ENCODE results near the gene AAK1.

AAK1 gene

GRCh38 chr2:69580486-69580885, 63.1 kb downstream of the AAK1 start:
- TF ChIP-seq MAX (IDR thresholded peaks at IDR 0.05) (no peak), YY1 (IDR thresholded peaks at IDR 0.05; ENCODE audit: low read depth) (no peak), TAF1 (IDR thresholded peaks at IDR 0.05; ENCODE audit: low read depth) (no peak), CEBPB (IDR thresholded peaks at IDR 0.05) (no peak), ZBTB7A (IDR thresholded peaks at IDR 0.05; ENCODE audit: low read depth) (no peak), RAD21 (IDR thresholded peaks at IDR 0.05; ENCODE audit: low read depth) (no peak), TEAD4 (IDR thresholded peaks at IDR 0.05) (no peak), NFIC (IDR thresholded peaks at IDR 0.05) (no peak), TCF12 (IDR thresholded peaks at IDR 0.05; ENCODE audit: low read depth) (no peak)
- TF ChIP-seq, protein P1, sequence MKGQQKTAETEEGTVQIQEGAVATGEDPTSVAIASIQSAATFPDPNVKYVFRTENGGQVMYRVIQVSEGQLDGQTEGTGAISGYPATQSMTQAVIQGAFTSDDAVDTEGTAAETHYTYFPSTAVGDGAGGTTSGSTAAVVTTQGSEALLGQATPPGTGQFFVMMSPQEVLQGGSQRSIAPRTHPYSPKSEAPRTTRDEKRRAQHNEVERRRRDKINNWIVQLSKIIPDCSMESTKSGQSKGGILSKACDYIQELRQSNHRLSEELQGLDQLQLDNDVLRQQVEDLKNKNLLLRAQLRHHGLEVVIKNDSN (IDR thresholded peaks at IDR 0.05): no peak

DNA sequence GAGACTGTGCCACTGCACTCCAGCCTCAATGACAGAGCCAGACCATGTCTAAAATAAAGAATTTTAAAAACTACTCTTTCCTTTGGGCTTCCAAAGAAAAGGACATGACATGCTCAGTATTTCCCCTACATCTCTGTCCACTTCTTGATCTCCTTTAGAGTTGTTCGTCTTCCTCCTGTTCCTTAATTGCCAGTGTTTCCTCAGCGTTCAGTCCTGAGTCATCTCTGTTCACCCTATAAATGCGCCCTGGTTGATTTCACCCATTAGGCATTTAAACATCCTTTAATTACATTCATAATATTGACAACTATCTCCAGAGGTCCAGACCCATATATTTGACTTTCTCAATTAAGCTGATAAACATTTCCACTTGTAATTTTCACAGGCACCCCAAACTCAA, 64.0 kb downstream of the AAK1 start:
- TF ChIP-seq CREB1 (IDR thresholded peaks at IDR 0.05; ENCODE audit: low read depth): no peak
- no peak for TF ChIP-seq REST (IDR thresholded peaks at IDR 0.05; ENCODE audit: low read depth)

- TF ChIP-seq RAD21 (IDR thresholded peaks at IDR 0.05; ENCODE audit: low read depth): no peak
Measured at GRCh38 chr2:69578198-69578540, 65.4 kb downstream of the AAK1 start.

DNA sequence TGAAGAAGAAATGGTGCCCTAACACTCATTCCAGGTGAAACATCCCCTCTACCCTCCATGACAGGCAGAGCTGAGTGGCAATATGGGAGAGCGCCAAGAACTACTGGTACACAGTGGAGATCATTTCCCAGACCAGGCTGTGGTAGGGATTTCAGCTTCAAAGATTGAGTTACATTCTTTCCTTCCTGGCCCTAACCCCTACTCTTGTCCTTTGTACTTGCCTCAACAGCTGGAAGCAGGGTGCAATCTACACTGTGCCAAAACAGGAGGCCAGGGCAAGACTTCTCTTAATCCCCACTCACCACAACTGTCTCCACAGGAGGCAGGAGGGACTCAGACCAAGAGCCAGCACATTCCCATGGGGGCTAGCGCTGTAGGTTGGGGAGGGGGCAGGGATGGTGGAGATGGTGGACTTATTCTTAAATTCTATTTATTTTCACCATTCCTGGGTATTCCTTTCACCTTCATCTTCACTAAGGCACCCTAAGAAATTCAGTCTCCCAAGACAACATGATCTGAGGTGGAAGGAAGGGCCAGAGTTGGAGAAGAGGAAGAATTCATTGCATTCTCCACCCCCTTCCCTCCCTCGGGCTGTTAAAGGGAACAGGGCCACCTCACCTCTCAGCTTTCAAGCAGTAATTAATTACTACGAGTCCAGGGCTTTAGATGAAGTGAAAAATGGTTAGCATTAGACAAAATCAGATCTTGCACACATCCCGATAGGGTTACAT, 65.9 kb downstream of the AAK1 start:
- TF ChIP-seq CREB1 (IDR thresholded peaks at IDR 0.05; ENCODE audit: low read depth): no peak
- TF ChIP-seq RAD21 (IDR thresholded peaks at IDR 0.05; ENCODE audit: low read depth): no peak
- TF ChIP-seq, protein P1 (IDR thresholded peaks at IDR 0.05): no peak
- TF ChIP-seq CEBPB (IDR thresholded peaks at IDR 0.05): no peak
- no peak for TF ChIP-seq EGR1 (IDR thresholded peaks at IDR 0.05)
- no peak for TF ChIP-seq TCF12 (IDR thresholded peaks at IDR 0.05; ENCODE audit: low read depth)
- no peak for TF ChIP-seq TEAD4 (IDR thresholded peaks at IDR 0.05)
- TF ChIP-seq FOXM1 (IDR thresholded peaks at IDR 0.05; ENCODE audit: borderline replicate concordance, low read depth): no peak
- TF ChIP-seq ZBTB7A (IDR thresholded peaks at IDR 0.05; ENCODE audit: low read depth): no peak
- no peak for TF ChIP-seq REST (IDR thresholded peaks at IDR 0.05; ENCODE audit: low read depth)
- no peak for TF ChIP-seq MAX (IDR thresholded peaks at IDR 0.05)
- no peak for TF ChIP-seq TAF1 (IDR thresholded peaks at IDR 0.05; ENCODE audit: low read depth)
- TF ChIP-seq EP300 (IDR thresholded peaks at IDR 0.05; ENCODE audit: borderline replicate concordance): no peak
- TF ChIP-seq YY1 (IDR thresholded peaks at IDR 0.05; ENCODE audit: low read depth): no peak
- TF ChIP-seq NFIC (IDR thresholded peaks at IDR 0.05): no peak

DNA sequence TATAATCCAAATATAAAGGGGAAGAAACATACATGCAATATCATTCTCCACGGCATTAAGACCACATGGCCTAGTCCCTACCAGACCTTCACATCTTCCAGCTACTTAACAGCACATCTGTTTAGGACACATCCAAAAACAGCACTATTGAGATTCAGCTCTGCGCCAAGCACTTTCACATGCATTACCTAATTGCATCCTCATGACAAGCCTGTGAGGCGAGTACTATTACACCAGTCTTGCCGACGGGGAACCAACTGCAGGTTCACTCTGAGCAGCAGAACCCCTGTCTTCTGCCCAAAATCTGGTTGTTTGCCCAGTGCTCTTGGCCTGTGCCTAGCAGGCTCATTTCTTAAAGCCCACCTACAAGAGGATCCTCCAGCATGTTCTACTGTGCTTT, 66.7 kb downstream of the AAK1 start:
- TF ChIP-seq EGR1 (IDR thresholded peaks at IDR 0.05): no peak
- TF ChIP-seq, protein P1 (IDR thresholded peaks at IDR 0.05): no peak
- no peak for TF ChIP-seq TCF12 (IDR thresholded peaks at IDR 0.05; ENCODE audit: low read depth)
- no peak for TF ChIP-seq TEAD4 (IDR thresholded peaks at IDR 0.05)
- TF ChIP-seq RAD21 (IDR thresholded peaks at IDR 0.05; ENCODE audit: low read depth): no peak
- TF ChIP-seq FOXM1 (IDR thresholded peaks at IDR 0.05; ENCODE audit: borderline replicate concordance, low read depth): no peak
- TF ChIP-seq CEBPB (IDR thresholded peaks at IDR 0.05): no peak
- TF ChIP-seq TAF1 (IDR thresholded peaks at IDR 0.05; ENCODE audit: low read depth): no peak
- no peak for TF ChIP-seq ZBTB7A (IDR thresholded peaks at IDR 0.05; ENCODE audit: low read depth)
- no peak for TF ChIP-seq CREB1 (IDR thresholded peaks at IDR 0.05; ENCODE audit: low read depth)
- no peak for TF ChIP-seq REST (IDR thresholded peaks at IDR 0.05; ENCODE audit: low read depth)
- TF ChIP-seq MAX (IDR thresholded peaks at IDR 0.05): no peak

Measured in Ishikawa (cell line).